GM12878 (cell line): ENCODE results near the gene HSCB. TPM values are rescaled to one million over a fixed set of nuclear protein-coding genes. Genes with fewer than 3 reads are reported as not detected.

Experiments
- E2F8 ChIP-seq: fragments of 450-650 bp; IDR thresholded peaks from 2 replicates; pipeline ENCODE4 v1.6.1; 2018; ENCODE audit warnings: mild to moderate bottlenecking, low read depth, moderate library complexity; ENCODE audit not compliant: partially characterized antibody
- EP300 ChIP-seq, 2 experiments: fragments of 150-350 bp in 1 of 2; IDR thresholded peaks; 2 replicates each; pipeline ENCODE4 v1.6.1; 2011 to 2012; ENCODE audit warnings: low read depth in 2 of 2, low read length in 2 of 2, borderline replicate concordance in 1 of 2, improper control_type of control experiment in 1 of 2, inconsistent platforms in 1 of 2; ENCODE audit not compliant: control insufficient read depth in 1 of 2
- FOXM1 ChIP-seq: IDR thresholded peaks from 2 replicates; pipeline ENCODE4 v1.6.1; 2012; ENCODE audit warnings: low read depth, mild to moderate bottlenecking, inconsistent platforms, low read length, moderate library complexity
- GABPA ChIP-seq: IDR thresholded peaks from 2 replicates; pipeline ENCODE4 v1.6.1; 2014; ENCODE audit warnings: antibody characterized with exemption, low read depth, mild to moderate bottlenecking, inconsistent platforms
- LARP7 ChIP-seq: fragments of 450-650 bp; IDR thresholded peaks from 2 replicates; pipeline ENCODE4 v1.6.1; 2017; ENCODE audit warnings: mild to moderate bottlenecking
- MEF2A ChIP-seq: IDR thresholded peaks from 2 replicates; pipeline ENCODE4 v1.6.1; 2011; ENCODE audit warnings: low read depth, mild to moderate bottlenecking, low read length, moderate library complexity; ENCODE audit not compliant: insufficient read depth
- NFYB ChIP-seq: IDR thresholded peaks from 2 replicates; pipeline ENCODE4 v1.6.1; 2011; ENCODE audit warnings: low read depth, mild to moderate bottlenecking, low read length, improper control_type of control experiment, moderate library complexity; ENCODE audit not compliant: insufficient read depth
- POU2F2 ChIP-seq: IDR thresholded peaks from 3 replicates; pipeline ENCODE4 v1.6.1; 2011; ENCODE audit warnings: low read depth, mild to moderate bottlenecking, low read length, borderline replicate concordance
- PRDM15 ChIP-seq: fragments of 450-650 bp; formaldehyde crosslinking; IDR thresholded peaks from 2 replicates; pipeline ENCODE4 v1.4.0; 2020; ENCODE audit warnings: mild to moderate bottlenecking, moderate library complexity
- RUNX3 ChIP-seq: IDR thresholded peaks from 2 replicates; pipeline ENCODE4 v1.6.1; 2012; ENCODE audit warnings: low read length, inconsistent platforms
- SMAD5 ChIP-seq: IDR thresholded peaks from 2 replicates; pipeline ENCODE4 v1.6.1; 2016; ENCODE audit warnings: antibody characterized with exemption, low read depth
- SREBF1 ChIP-seq: IDR thresholded peaks from 2 replicates; pipeline ENCODE4 v1.6.1; 2012; ENCODE audit warnings: mild to moderate bottlenecking, low read length
- TCF3 ChIP-seq: IDR thresholded peaks from 2 replicates; pipeline ENCODE4 v1.6.1; 2012; ENCODE audit warnings: low read depth, mild to moderate bottlenecking, low read length, borderline replicate concordance; ENCODE audit not compliant: insufficient read depth
- ZBTB11 ChIP-seq: fragments of 450-650 bp; formaldehyde crosslinking; IDR thresholded peaks from 2 replicates; pipeline ENCODE4 v1.5.0; 2022; ENCODE audit warnings: mild to moderate bottlenecking, missing genetic modification characterization
- ZBTB4 ChIP-seq: fragments of 450-650 bp; formaldehyde crosslinking; IDR thresholded peaks from 2 replicates; pipeline ENCODE4 v1.4.0; 2022; ENCODE audit warnings: mild to moderate bottlenecking, moderate library complexity
- polyA plus RNA-seq, 11 experiments: library from polyadenylated mRNA; depleted of rRNA in 4 of 11; unstranded in 6 of 11; stranded (reverse) in 5 of 11; fragments of >200 nt; fragmentation: Nextera tagmentation in 4 of 11; fragmentation: Illumina TruSeq in 1 of 11; extraction: Ambion mirVana in 4 of 11; extraction: Trizol in 1 of 11; gene quantifications; 1 replicate in 1 of 11; 2 replicates in 10 of 11; pipeline versions ENCODE4 v1.2.1 to v1.2.3, GENCODE V29; 2011 to 2016; ENCODE audit warnings: inconsistent platforms in 2 of 11, missing spikeins in 2 of 11, low read depth in 1 of 11
- total RNA-seq, 4 experiments: library from RNA; depleted of rRNA in 3 of 4; stranded (reverse); fragments of >200 nt in 3 of 4; fragmentation: Illumina TruSeq in 1 of 4; extraction: Trizol in 1 of 4; gene quantifications; 2 replicates each; pipeline versions ENCODE4 v1.2.1 to v1.2.3, GENCODE V29; 2013 to 2021

The HSCB gene
- total and polyA plus RNA-seq, 10 of the 15 experiments (the other 5 are each of a cell fraction or from before 2014, with no cell fraction given): 10.6 to 28.4 (median 20.8) TPM

- no peak for TF ChIP-seq ZBTB11 (CRISPR knock-in tag)
- TF ChIP-seq ZBTB4: no peak
- no peak for TF ChIP-seq EP300 (IDR thresholded peaks at IDR 0.05; ENCODE audit: borderline replicate concordance in 1 of 2, control insufficient read depth in 1 of 2, low read depth in 2 of 2, low read length in 2 of 2)
- TF ChIP-seq GABPA: peak; percentile 88
- TF ChIP-seq PRDM15: no peak
- TF ChIP-seq LARP7: peak; percentile 80
- peak; percentile 96 for TF ChIP-seq NFYB
- TF ChIP-seq E2F8: peak; percentile 35
- peak; percentile 65 for TF ChIP-seq SREBF1
- TF ChIP-seq POU2F2: peak; percentile 33; the same call in 1 of the 3 replicates
- no peak for TF ChIP-seq MEF2A
- no peak; the same call in 1 of the 2 replicates for TF ChIP-seq RUNX3
- TF ChIP-seq FOXM1: 0 out of 2 replicates have a peak, but pooled peaks have one; percentile 20
- peak; percentile 51; the same call in 1 of the 2 replicates for TF ChIP-seq SMAD5
- no peak for TF ChIP-seq TCF3
Observed at GRCh38 chr22:28741785-28742561, at the start of gene HSCB, which contains the start of gene CHEK2 (continued).
